Adrenal gland (tissue), 19 donors: ENCODE data around the gene RABGGTA. TPM values are rescaled to one million over a fixed set of nuclear protein-coding genes. Genes with fewer than 3 reads are reported as not detected.

Experiments used
- DNase-seq, 7 donors: peaks; one replicate each; pipeline ENCODE4 v3.0.0-alpha.2; 2019 to 2020
- H3K27ac ChIP-seq, 5 donors: fragments of 200-600 bp; sonication (generic) in 4 of 5; 1 replicate in 3 of 5; 2 replicates in 2 of 5; pipeline versions ENCODE4 v1.5.1 to v1.8.0; 2016 to 2020; ENCODE audit warnings: mild to moderate bottlenecking in 1 of 5
- H3K27me3 ChIP-seq: fragments of 200-600 bp; 2 replicates; pipeline ENCODE4 v1.8.0; 2021
- H3K36me3 ChIP-seq, 2 donors: fragments of 200-600 bp; replicated peaks in 1 of 2; 1 replicate in 1 of 2; 2 replicates in 1 of 2; pipeline versions ENCODE4 v1.5.1 to v1.8.0; 2018 to 2022
- H3K4me1 ChIP-seq, 2 donors: fragments of 200-600 bp; replicated peaks in 1 of 2; 1 replicate in 1 of 2; 2 replicates in 1 of 2; pipeline versions ENCODE4 v1.5.1 to v1.8.0; 2018 to 2021
- H3K4me3 ChIP-seq, 4 donors: fragments of 200-600 bp; sonication (generic) in 3 of 4; one replicate each; pipeline ENCODE4 v1.5.1; 2016 to 2018
- H3K9me3 ChIP-seq, 3 donors: fragments of 200-600 bp; sonication (generic) in 1 of 3; replicated peaks in 1 of 3; 1 replicate in 2 of 3; 2 replicates in 1 of 3; pipeline versions ENCODE4 v1.5.1 to v1.8.0; 2016 to 2021
- POLR2A ChIP-seq, 2 donors: fragments of 450-650 bp; IDR thresholded peaks; one replicate each; pipeline ENCODE4 v1.6.1; 2017; ENCODE audit warnings: antibody characterized with exemption in 2 of 2, mild to moderate bottlenecking in 2 of 2, moderate library complexity in 1 of 2
- WGBS, 4 donors: extraction: QIAGEN DNeasy Blood & Tissue Kit in 2 of 4; methylation state at CpG; one replicate each; pipeline versions ENCODE4 v1.1.5 to v1.1.7; 2013 to 2017; 5-methylcytosine and 5-hydroxymethylcytosine counted together
- intact Hi-C, 2 donors: fragments of 100-400 bp; cut with DNase I; formaldehyde crosslinking; loops; one replicate each; pipeline versions ENCODE4 v1.14.1 to v1.15.0; 2022 to 2023
- long read RNA-seq, 10 donors: library from polyadenylated mRNA in 3 of 10; unstranded in 2 of 10; stranded (forward) in 1 of 10; transcript quantifications; one replicate each; pipeline ENCODE4 v2.0.0 and lab custom pipeline, GENCODE V29; 2021 to 2026
- polyA plus RNA-seq, 3 donors: library from polyadenylated mRNA; stranded (reverse); fragments of 200-250 nt in 2 of 3; fragments of 350-450 nt in 1 of 3; fragmentation: Illumina TruSeq in 1 of 3; extraction: RNeasy Lipid Tissue Mini Kit (QIAGEN cat#74804) in 1 of 3; gene quantifications; one replicate each; pipeline ENCODE4 v1.2.3, GENCODE V29; 2013 to 2014
- total RNA-seq, 9 donors: library from RNA; depleted of rRNA in 4 of 9; stranded (reverse); fragments of >200 nt in 4 of 9; fragments of 120-200 nt in 1 of 9; fragmentation: NEBNext Ultra II Directional in 1 of 9; extraction: Animal tissue kit (Norgen Biotek cat#: 25700) in 1 of 9; gene quantifications; one replicate each; pipeline versions ENCODE4 v1.1.0 to v1.2.4, GENCODE V29; 2013 to 2023
- TF ChIP-seq, protein P1 (sequence below), 6 experiments: fragments of 450-650 bp in 4 of 6; fragments of 200-600 bp in 2 of 6; sonication (generic) in 1 of 6; IDR thresholded peaks; 1 replicate in 5 of 6; 2 replicates in 1 of 6; pipeline versions ENCODE4 v1.5.1 to v1.8.0; 2016 to 2021; ENCODE audit warnings: antibody characterized with exemption in 6 of 6, mild to moderate bottlenecking in 2 of 6, moderate library complexity in 1 of 6
- donor health status: healthy with polysubstance abuse.
- donor health status: Bipolar disorder and iron deficiency.
- donor health status: DM: yes; HTN: yes; CAD: no.
- donor health status: DM: no; HTN: no; CAD: no.
- donor health status: DM: no; HTN: no; CAD: no.
- donor health status: DM: yes; HTN: yes; CAD: no.

RABGGTA gene
- total RNA-seq = 10 to 100 TPM; 26.0 to 40.0 (median 32.3) TPM
- polyA plus RNA-seq = 100 to 1,000 TPM in 1 of 3 donors, 10 to 100 TPM in 2; 15.7 to 124 (median 90.7) TPM
- long read RNA-seq, donor 1, transcript RABGGTA-201 (17 exons, 2,088 nt) = major isoform, 6 of 10 reads
- long read RNA-seq, donor 1, partial matches to known transcripts = 0 of 10 reads
- long read RNA-seq, donor 1, other reads (novel, unspliced or antisense) = 0 of 10 reads
- long read RNA-seq, donor 2, partial matches to known transcripts = 0 of 4 reads
- long read RNA-seq, donor 2, other reads (novel, unspliced or antisense) = 0 of 4 reads
- long read RNA-seq, donor 3, transcript RABGGTA-201 (17 exons, 2,088 nt) = major isoform, 5 of 6 reads
- long read RNA-seq, donor 3, partial matches to known transcripts = 0 of 6 reads
- long read RNA-seq, donor 3, other reads (novel, unspliced or antisense) = 0 of 6 reads
- long read RNA-seq, donor 4, transcript RABGGTA-201 (17 exons, 2,088 nt) = major isoform, 18 of 24 reads
- long read RNA-seq, donor 4, partial matches to known transcripts = 3 of 24 reads
- long read RNA-seq, donor 4, other reads (novel, unspliced or antisense) = 3 of 24 reads
- long read RNA-seq, donor 5, transcript RABGGTA-201 (17 exons, 2,088 nt) = major isoform, 53 of 105 reads
- long read RNA-seq, donor 5, transcript RABGGTA-202 (16 exons, 2,265 nt) = minor isoform, 14 of 105 reads
- long read RNA-seq, donor 5, partial matches to known transcripts = 8 of 105 reads
- long read RNA-seq, donor 5, other reads (novel, unspliced or antisense) = 29 of 105 reads
- long read RNA-seq, donor 6, transcript RABGGTA-201 (17 exons, 2,088 nt) = major isoform, 15 of 23 reads
- long read RNA-seq, donor 6, partial matches to known transcripts = 2 of 23 reads
- long read RNA-seq, donor 6, other reads (novel, unspliced or antisense) = 6 of 23 reads
- long read RNA-seq, donor 7, partial matches to known transcripts = 0 of 3 reads
- long read RNA-seq, donor 7, other reads (novel, unspliced or antisense) = 0 of 3 reads
- long read RNA-seq, donor 8, partial matches to known transcripts = 0 of 6 reads
- long read RNA-seq, donor 8, other reads (novel, unspliced or antisense) = 0 of 6 reads
- long read RNA-seq, donor 9, partial matches to known transcripts = 0 of 4 reads
- long read RNA-seq, donor 9, other reads (novel, unspliced or antisense) = 0 of 4 reads
- long read RNA-seq, donor 10, partial matches to known transcripts = 0 of 5 reads
- long read RNA-seq, donor 10, other reads (novel, unspliced or antisense) = 0 of 5 reads

GRCh38 chr14:24271134-24271833 is at the start of gene RABGGTA:
TSS of gene RABGGTA (minus strand) at chr14:24271597. CDS start at chr14:24271115, 482 bp downstream.
- intact Hi-C loops = no loop called here
- Histone ChIP-seq H3K4me1 (peaks cover 5 to 22% of the 10 kb centered on the region in 2 donors), H3K9me3 (no peaks in the 10 kb centered on the region), H3K27me3 (no peaks in the 10 kb centered on the region), H3K36me3 (peaks cover 0 to 18% of the 10 kb centered on the region in 2 donors), H3K27ac (peak within 1 kb of the TSS; percentile 81 to 99 (median 90)), H3K4me3 (peak within 1 kb of the TSS; percentile 32 to 96 (median 82))
- 0 to 1% (median 0%) methylated on average over 6 to 61 of the region's 61 CpGs for WGBS, 4 donors
- DNase-seq = peak; percentile 78 to 91 (median 82)
- TF ChIP-seq, protein P1, sequence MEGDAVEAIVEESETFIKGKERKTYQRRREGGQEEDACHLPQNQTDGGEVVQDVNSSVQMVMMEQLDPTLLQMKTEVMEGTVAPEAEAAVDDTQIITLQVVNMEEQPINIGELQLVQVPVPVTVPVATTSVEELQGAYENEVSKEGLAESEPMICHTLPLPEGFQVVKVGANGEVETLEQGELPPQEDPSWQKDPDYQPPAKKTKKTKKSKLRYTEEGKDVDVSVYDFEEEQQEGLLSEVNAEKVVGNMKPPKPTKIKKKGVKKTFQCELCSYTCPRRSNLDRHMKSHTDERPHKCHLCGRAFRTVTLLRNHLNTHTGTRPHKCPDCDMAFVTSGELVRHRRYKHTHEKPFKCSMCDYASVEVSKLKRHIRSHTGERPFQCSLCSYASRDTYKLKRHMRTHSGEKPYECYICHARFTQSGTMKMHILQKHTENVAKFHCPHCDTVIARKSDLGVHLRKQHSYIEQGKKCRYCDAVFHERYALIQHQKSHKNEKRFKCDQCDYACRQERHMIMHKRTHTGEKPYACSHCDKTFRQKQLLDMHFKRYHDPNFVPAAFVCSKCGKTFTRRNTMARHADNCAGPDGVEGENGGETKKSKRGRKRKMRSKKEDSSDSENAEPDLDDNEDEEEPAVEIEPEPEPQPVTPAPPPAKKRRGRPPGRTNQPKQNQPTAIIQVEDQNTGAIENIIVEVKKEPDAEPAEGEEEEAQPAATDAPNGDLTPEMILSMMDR (IDR thresholded peaks at IDR 0.05) = peak; percentile 36 to 79 (median 56)
- TF ChIP-seq POLR2A (IDR thresholded peaks at IDR 0.05) = peak; percentile 46 to 78

DNA sequence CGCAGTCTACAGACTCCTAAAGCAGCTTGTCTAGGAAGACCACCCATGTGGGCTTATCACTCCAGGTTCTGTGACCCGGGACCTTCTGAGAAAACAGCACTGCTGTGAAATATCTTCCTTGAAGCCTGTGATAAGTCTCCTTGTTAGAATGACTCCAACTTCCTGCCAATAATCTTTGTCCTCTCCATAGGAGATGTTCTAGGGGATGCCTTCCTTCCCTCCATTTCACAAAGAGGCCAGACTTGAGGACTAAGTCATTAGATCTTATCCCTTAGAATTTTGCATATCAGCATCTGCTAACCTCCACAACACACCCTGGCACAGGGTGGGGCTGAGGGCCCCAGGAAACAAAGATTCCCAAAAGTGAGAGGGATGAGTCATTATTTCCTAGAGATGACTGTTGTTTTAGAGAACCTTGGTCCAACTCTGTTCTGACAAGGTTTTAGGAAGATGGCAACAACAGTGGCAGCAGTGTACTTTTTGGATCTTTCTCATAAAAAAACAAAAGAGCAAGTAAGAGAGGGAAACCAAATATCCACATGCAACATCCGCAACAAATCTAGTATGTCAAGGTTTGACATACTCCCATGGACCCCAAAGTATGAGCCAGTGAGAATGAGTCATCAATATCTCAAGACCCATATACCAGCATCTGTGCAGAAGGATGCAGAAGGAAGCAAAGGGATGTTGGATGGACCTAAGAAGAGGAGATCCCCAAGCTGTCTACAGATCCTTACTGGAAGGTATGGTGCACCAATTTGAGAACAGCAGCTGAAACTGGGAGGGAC is 45.9 kb upstream of the RABGGTA start:
- Histone ChIP-seq H3K27ac (peak overlapping the region in 2 of 5 donors; percentile 10 to 68), H3K9me3 (no peaks in the 10 kb centered on the region), H3K27me3 (no peaks in the 10 kb centered on the region), H3K4me3 (no peak overlapping the region), H3K4me1 (peaks cover 0 to 23% of the 10 kb centered on the region in 2 donors), H3K36me3 (no peaks in the 10 kb centered on the region)
- intact Hi-C loops = no loop called here
- DNase-seq = peak in 1 of 7 donors; percentile 52
- TF ChIP-seq POLR2A (IDR thresholded peaks at IDR 0.05) = no peak
- TF ChIP-seq, protein P1 (IDR thresholded peaks at IDR 0.05) = no peak
- WGBS, 4 donors = 78 to 83% (median 80%) methylated on average over 3 of the region's 3 CpGs

DNA sequence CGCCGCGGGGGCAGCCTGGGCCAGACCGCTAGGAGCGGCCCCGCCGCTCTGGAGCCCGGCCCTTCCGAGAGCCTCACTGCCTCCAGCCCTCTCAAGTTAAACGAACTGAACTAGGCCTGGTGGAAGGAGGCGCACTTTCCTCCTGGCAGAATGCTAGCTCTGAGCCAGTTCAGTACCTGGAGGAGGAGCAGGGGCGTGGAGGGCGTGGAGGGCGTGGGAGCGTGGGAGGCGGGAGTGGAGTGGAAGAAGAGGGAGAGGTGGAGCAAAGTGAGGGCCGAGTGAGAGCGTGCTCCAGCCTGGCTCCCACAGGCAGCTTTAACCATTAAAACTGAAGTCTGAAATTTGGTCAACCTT is 45.2 kb upstream of the RABGGTA start:
- peak overlapping the region in 2 of 5 donors; percentile 10 to 68 for H3K27ac ChIP-seq
- no peak for DNase-seq
- intact Hi-C loops = no loop called here
- no peaks in the 10 kb centered on the region for H3K36me3 ChIP-seq
- 67 to 78% (median 76%) methylated on average over 9 to 18 of the region's 18 CpGs for whole genome bisulfite sequencing, 4 donors
- no peak overlapping the region for H3K4me3 ChIP-seq
- no peaks in the 10 kb centered on the region for H3K9me3 ChIP-seq
- H3K4me1 ChIP-seq = peaks cover 4 to 31% of the 10 kb centered on the region in 2 donors
- no peaks in the 10 kb centered on the region for H3K27me3 ChIP-seq
- TF ChIP-seq POLR2A (IDR thresholded peaks at IDR 0.05) = no peak
